Breast epithelium (tissue), 4 donors: ENCODE measurements around the gene LHPP. TPM values are rescaled to one million over a fixed set of nuclear protein-coding genes. Genes with fewer than 3 reads are reported as not detected.

Source experiments
- DNase-seq, 2 donors: peaks; one replicate each; pipeline ENCODE4 v3.0.0-alpha.2; 2019; ENCODE audit warnings: low spot score in 2 of 2
- H3K27ac ChIP-seq, 2 donors: fragments of 200-600 bp; sonication (generic) in 1 of 2; one replicate each; pipeline ENCODE4 v1.5.1; 2016 to 2019; ENCODE audit warnings: mild to moderate bottlenecking in 1 of 2
- H3K27me3 ChIP-seq, 2 donors: fragments of 200-600 bp; sonication (generic) in 1 of 2; one replicate each; pipeline versions ENCODE4 v1.5.1 to v1.6.0; 2017 to 2019; ENCODE audit warnings: control low read depth in 1 of 2, mild to moderate bottlenecking in 1 of 2
- H3K36me3 ChIP-seq: fragments of 200-600 bp; one replicate; pipeline ENCODE4 v1.5.1; 2019
- H3K4me1 ChIP-seq, 2 donors: fragments of 200-600 bp; sonication (generic); one replicate each; pipeline ENCODE4 v1.5.1; 2016 to 2019; ENCODE audit warnings: control low read depth in 1 of 2
- H3K4me3 ChIP-seq, 3 donors: fragments of 200-600 bp; sonication (generic); 1 replicate in 2 of 3; 2 replicates in 1 of 3; pipeline ENCODE4 v1.5.1; 2016 to 2019; ENCODE audit warnings: mild to moderate bottlenecking in 3 of 3, moderate library complexity in 2 of 3
- H3K9me3 ChIP-seq, 2 donors: fragments of 200-600 bp; sonication (generic) in 1 of 2; one replicate each; pipeline ENCODE4 v1.5.1; 2016 to 2019; ENCODE audit warnings: control low read depth in 1 of 2
- POLR2A ChIP-seq: fragments of 450-650 bp; IDR thresholded peaks from one replicate; pipeline ENCODE4 v1.6.1; 2016; ENCODE audit warnings: antibody characterized with exemption, mild to moderate bottlenecking, moderate library complexity
- POLR2AphosphoS5 ChIP-seq, 3 donors: sonication (generic); formaldehyde crosslinking; IDR thresholded peaks; one replicate each; pipeline ENCODE4 v1.6.1; 2017; ENCODE audit warnings: antibody characterized with exemption in 3 of 3
- intact Hi-C: fragments of 100-400 bp; cut with DNase I; formaldehyde crosslinking; loops from one replicate; pipeline ENCODE4 v1.15.1; 2023; ENCODE audit warnings: low total_unique reads
- total RNA-seq, 3 donors: library from RNA; depleted of rRNA; stranded (reverse); fragments of >200 nt; gene quantifications; one replicate each; pipeline ENCODE4 v1.1.0, GENCODE V29; 2016
- TF ChIP-seq, protein P1 (sequence below), 3 donors: fragments of 450-650 bp; IDR thresholded peaks; one replicate each; pipeline ENCODE4 v1.5.1; 2016 to 2017; ENCODE audit warnings: antibody characterized with exemption in 3 of 3, mild to moderate bottlenecking in 3 of 3, moderate library complexity in 3 of 3

Gene LHPP
- total RNA-seq, 3 donors from 2014 or later, result 13.1 to 19.6 (median 17.0) TPM

DNA sequence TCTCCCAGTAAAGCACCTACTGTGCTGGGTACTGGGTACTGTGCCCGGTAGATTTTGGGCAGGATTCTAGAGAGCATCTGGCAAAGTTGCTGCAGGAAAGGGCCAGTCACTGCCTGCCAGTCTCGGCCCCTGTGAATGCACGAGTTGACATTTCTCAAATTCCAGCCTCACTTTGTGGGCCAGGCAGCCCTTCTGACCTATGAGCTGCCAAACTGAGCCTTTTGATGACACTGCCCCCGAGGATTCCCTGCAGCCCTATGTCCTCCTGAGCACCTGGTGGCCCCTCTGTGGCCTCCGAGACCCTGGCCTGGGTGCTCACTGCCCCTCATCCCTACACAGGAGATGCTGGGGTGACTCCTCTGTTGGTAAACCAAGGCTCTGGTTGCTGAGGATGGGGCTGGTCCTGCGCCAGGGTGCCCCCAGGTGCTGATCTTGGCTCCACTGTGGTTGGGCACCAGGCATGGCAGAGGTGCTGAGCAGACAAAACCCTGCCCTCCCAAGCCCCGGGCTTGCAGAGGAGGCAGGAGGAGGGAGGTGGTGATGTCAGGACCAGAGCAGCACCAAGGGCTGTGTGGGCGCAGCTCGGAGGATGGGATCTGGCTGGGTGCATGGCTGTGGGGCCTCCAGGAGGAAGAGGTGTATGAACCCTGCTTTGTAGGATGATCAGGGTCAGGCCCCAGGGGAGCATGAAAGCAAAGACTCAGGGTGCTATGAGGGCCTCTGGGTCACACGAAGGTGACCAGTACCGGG is 16.2 kb downstream of the LHPP start:
- no peak overlapping the region for H3K4me3 ChIP-seq
- no peaks in the 10 kb centered on the region for H3K36me3 ChIP-seq
- H3K9me3 ChIP-seq, result no peaks in the 10 kb centered on the region
- H3K27ac ChIP-seq, result no peak overlapping the region
- no peaks in the 10 kb centered on the region for H3K27me3 ChIP-seq
- intact Hi-C loops, result no loop called here
- TF ChIP-seq, protein P1, sequence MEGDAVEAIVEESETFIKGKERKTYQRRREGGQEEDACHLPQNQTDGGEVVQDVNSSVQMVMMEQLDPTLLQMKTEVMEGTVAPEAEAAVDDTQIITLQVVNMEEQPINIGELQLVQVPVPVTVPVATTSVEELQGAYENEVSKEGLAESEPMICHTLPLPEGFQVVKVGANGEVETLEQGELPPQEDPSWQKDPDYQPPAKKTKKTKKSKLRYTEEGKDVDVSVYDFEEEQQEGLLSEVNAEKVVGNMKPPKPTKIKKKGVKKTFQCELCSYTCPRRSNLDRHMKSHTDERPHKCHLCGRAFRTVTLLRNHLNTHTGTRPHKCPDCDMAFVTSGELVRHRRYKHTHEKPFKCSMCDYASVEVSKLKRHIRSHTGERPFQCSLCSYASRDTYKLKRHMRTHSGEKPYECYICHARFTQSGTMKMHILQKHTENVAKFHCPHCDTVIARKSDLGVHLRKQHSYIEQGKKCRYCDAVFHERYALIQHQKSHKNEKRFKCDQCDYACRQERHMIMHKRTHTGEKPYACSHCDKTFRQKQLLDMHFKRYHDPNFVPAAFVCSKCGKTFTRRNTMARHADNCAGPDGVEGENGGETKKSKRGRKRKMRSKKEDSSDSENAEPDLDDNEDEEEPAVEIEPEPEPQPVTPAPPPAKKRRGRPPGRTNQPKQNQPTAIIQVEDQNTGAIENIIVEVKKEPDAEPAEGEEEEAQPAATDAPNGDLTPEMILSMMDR (IDR thresholded peaks at IDR 0.05), result no peak
- no peak for TF ChIP-seq POLR2AphosphoS5 (IDR thresholded peaks at IDR 0.05)
- no peak for TF ChIP-seq POLR2A
- H3K4me1 ChIP-seq, result no peaks in the 10 kb centered on the region
- DNase-seq, result no peak

DNA sequence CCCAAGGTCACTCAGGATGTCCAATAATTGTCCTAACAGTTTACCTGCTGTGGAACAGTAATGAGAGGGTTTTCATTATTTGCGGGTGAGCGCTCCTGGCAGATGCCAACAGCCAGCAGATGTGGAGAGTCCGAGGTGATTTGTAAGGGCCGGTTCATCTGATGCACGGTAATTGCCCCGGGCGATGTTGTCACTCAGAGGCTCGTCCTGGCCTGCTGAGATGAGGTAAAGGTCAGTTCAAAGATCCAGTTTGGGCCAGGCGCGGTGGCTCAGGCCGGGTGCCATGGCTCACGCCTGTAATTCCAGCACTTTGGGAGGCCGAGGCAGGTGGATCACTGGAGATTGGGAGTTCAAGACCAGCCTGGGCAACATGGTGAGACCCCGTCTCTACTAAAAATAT is 16.9 kb downstream of the LHPP start:
- H3K9me3 ChIP-seq, result no peaks in the 10 kb centered on the region
- TF ChIP-seq, protein P1 (IDR thresholded peaks at IDR 0.05), result no peak
- TF ChIP-seq POLR2A (no peak), POLR2AphosphoS5 (IDR thresholded peaks at IDR 0.05) (no peak)
- intact Hi-C loops, result no loop called here

DNA sequence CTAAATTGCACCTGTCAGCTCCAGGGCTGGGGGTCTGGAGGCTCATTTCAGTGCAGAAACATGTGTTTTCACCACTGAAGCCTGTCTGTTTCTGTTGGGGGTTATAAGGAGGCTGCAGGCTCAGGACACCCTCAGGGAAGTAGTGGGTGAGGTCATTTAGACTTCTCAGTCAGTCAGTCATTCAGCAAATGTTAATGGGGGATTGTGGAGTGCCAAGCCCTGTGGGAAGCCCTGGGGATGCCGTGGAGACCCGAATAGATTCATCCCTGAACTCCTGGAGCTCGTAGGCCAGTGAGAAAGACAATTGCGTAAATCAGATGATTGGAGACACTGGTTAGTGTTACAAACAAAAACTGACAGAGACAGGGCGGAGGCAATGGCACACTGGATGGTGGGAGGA is 19.2 kb downstream of the LHPP start:
- no peaks in the 10 kb centered on the region for H3K9me3 ChIP-seq
- no peaks in the 10 kb centered on the region for H3K4me1 ChIP-seq
- no peak for DNase-seq
- no peak overlapping the region for H3K4me3 ChIP-seq
- no peak overlapping the region for H3K27ac ChIP-seq
- H3K27me3 ChIP-seq, result no peaks in the 10 kb centered on the region
- TF ChIP-seq, protein P1 (IDR thresholded peaks at IDR 0.05), result no peak
- TF ChIP-seq POLR2A (no peak), POLR2AphosphoS5 (IDR thresholded peaks at IDR 0.05) (no peak)
- intact Hi-C loops, result no loop called here
- H3K36me3 ChIP-seq, result no peaks in the 10 kb centered on the region

More for the DNA sequence above, 16.9 kb downstream of the LHPP start:
- no peaks in the 10 kb centered on the region for H3K27me3 ChIP-seq
- no peak overlapping the region for H3K27ac ChIP-seq
- no peaks in the 10 kb centered on the region for H3K4me1 ChIP-seq
- H3K36me3 ChIP-seq, result no peaks in the 10 kb centered on the region
- H3K4me3 ChIP-seq, result no peak overlapping the region
- DNase-seq, result no peak

DNA sequence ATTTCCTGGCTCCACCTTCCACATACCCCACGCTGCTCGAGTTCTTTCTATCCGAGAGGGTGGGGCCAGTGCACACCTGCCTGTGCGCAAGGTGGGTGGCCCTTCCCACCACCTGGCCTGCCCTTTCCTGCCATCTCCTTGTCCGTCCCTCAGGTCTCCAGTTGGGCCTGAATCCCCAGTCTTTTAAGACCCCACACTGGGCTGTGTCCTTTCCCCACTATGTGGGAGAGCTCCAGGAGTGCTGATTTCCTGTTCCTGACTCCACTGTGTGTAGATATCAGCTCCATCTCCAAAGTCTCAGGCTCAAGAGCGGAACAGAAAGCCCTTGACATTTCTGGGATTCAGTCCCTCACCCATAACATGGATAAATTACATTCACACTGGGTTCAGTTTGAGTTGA is 20.1 kb downstream of the LHPP start:
- no peaks in the 10 kb centered on the region for H3K36me3 ChIP-seq

GRCh38 chr10:124482236-124482800 is 20.7 kb downstream of the LHPP start:
- H3K27me3 ChIP-seq, result no peaks in the 10 kb centered on the region
- H3K4me3 ChIP-seq, result no peak overlapping the region
- TF ChIP-seq POLR2A (no peak), POLR2AphosphoS5 (IDR thresholded peaks at IDR 0.05) (no peak)
- TF ChIP-seq, protein P1 (IDR thresholded peaks at IDR 0.05), result no peak
- no peaks in the 10 kb centered on the region for H3K9me3 ChIP-seq
- no peaks in the 10 kb centered on the region for H3K36me3 ChIP-seq
- H3K27ac ChIP-seq, result no peak overlapping the region
- no peaks in the 10 kb centered on the region for H3K4me1 ChIP-seq
- intact Hi-C loops, result no loop called here
- no peak for DNase-seq

More for the DNA sequence above, 20.1 kb downstream of the LHPP start:
- Histone ChIP-seq H3K9me3 (no peaks in the 10 kb centered on the region), H3K4me3 (no peak overlapping the region), H3K4me1 (no peaks in the 10 kb centered on the region), H3K27ac (no peak overlapping the region), H3K27me3 (no peaks in the 10 kb centered on the region)
- TF ChIP-seq, protein P1 (IDR thresholded peaks at IDR 0.05), result no peak
- TF ChIP-seq POLR2AphosphoS5 (IDR thresholded peaks at IDR 0.05) (no peak), POLR2A (no peak)
- intact Hi-C loops, result no loop called here
- DNase-seq, result no peak
